Activated CD4-positive, alpha-beta T cell treated with anti-CD3 and anti-CD28 coated beads for 48 hours (primary cell): ENCODE data around the gene ZNF580.

Experiments used
- DNase-seq: peaks from one replicate; pipeline ENCODE4 v3.0.0-alpha.2; 2020

Gene ZNF580

DNA sequence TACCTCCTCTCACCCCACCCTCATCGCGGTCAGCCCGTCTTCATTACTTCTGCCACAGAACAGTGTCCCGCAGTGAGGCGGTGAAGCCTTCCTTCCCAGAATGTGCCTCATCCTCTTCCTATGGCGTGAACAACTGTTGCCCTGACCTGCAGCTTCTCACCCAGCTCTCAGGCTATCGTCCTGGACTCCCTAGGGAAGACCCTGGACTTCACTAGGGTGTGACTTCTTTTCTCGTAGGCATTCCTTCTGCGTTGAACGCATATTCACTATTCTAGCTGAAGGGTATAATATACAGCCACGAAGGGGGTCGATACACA, 34.4 kb upstream of the ZNF580 start:
- no peak for DNase-seq

DNA sequence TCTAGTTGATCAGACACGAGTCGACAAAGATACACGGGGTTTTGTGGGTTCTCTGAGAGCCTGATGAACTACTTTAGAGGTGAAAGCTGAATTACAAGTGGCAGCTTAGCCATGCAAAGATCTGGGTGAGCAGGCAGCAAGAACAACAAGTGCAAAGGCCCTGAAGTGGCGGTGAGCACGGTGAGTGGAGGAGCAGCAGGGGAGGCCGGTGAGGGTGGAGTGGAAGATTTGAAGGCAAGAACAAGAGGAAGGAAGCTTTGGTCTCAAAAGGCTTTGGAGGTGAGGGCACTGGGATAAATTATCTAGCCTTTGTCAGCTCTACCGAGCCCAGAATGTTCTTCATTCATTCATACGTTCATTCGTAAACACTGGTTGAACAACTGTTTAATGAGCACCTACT, 34.0 kb upstream of the ZNF580 start:
- DNase-seq, result no peak

DNA sequence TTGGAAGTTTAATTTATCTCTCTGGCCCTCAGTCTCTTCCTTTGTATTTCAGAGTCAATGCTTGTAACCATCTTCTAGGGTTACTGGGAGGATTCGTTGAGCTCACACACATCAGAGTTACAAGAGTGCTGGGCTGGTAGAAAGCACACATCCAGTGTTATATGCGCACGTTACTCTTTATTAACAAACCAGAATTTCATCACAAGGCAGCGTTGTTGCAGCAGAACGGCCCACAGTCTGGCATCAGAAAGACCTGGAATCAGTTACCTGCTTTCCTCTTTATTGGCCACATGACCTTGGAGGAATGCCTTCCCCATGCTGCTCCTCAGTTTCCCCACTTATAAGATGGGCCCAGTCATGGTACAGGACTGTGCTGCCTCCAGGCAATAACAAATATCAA, 31.5 kb upstream of the ZNF580 start:
- no peak for DNase-seq

DNA sequence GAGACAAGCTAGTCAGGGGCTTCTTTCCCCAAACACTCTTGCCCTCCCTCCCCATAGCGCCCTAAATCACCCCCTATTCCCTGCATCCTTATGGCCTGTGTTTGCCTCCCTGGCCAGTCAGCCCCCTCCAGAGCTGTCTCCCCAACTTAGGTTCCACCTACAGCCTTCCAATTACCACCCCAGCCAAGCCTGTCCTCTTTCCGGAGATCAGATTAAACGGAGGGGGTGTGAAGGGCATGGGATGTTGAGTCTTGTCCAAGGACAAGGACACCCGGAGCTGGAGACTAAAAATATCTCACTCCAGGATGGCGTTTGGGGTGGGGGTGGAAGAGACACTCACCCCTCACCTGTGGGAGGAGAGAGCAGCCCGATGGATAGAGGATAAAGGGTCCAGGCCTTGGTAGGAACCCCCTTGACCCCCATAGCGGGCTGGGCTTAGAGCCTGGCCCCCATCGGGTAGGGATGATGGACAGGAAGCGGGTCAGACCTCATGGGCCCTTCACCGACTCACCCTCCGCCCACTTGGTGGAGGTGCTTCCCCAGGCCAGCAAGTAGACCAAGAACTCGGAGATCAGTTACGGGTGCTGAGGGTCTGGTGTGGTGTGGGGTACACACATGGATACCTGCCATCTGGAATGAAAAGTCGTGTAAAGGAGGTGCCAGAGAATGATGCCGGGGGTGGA, 29.4 kb upstream of the ZNF580 start:
- no peak for DNase-seq

DNA sequence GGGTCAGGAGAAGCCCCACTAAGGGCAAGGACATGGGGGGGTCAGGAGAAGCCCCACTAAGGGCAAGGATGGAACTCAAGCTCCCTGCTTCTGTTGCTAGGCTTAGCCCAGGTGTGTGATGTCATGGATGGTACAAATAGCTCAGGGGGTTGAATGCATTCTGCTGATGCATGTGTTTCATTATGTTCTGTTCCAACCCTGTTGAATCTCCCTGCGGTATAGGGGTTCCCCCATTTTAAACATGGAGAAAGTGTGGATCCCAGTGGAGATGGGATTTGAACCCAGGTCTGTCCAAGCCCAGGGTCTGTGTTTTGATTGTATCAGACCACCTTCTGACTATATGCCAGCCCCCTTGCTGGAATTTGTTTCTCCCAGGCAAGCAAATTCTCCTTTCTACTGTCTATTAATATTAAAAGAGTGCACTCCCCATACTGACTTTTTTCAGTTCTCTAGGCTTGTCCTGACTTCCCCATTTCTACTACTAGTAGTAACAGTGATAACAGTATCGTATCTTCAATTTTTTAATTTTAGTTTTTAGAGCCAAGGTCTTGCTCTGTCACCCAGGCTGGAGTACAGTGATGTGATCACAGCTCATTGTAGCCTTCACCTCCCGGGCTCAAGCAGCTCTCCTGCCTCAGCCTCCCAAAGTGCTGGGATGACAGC, 28.7 kb upstream of the ZNF580 start:
- DNase-seq, result no peak

DNA sequence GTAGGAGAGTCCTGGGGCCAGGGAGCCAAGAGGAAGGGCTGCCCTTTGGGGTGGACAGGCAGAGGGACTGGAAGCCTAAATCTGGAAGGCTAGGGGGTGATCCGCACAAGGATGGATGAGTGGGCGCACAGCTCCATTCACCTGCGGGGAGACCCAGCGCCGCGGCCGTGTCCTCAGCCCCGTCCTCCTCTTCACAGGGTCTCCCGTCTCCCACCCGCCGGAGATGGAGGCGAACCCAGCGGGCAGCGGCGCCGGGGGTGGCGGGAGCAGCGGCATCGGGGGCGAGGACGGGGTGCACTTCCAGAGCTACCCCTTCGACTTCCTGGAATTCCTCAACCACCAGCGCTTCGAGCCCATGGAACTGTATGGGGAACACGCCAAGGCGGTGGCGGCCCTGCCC, 27.4 kb upstream of the ZNF580 start:
- DNase-seq, result no peak

DNA sequence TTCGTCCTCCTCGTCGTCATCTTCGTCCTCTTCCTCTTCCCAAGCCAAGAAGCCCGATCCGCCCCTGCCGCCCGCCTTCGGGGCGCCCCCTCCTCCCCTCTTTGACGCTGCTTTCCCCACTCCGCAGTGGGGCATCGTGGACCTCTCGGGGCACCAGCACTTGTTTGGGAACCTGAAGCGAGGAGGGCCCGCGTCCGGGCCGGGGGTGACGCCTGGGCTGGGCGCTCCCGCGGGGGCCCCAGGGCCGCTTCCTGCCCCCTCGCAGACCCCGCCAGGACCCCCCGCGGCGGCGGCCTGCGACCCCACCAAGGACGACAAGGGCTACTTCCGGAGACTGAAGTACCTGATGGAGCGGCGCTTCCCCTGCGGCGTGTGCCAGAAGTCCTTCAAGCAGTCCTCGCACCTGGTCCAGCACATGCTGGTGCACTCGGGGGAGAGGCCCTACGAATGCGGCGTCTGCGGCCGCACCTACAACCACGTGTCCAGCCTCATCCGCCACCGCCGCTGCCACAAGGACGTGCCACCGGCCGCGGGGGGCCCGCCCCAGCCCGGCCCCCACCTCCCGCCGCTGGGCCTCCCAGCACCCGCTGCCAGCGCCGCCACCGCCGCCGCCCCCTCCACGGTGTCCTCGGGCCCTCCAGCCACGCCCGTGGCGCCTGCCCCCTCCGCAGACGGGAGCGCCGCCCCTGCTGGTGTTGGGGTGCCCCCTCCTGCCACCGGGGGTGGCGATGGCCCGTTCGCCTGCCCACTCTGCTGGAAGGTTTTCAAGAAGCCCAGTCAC, 26.7 kb upstream of the ZNF580 start:
- no peak for DNase-seq

DNA sequence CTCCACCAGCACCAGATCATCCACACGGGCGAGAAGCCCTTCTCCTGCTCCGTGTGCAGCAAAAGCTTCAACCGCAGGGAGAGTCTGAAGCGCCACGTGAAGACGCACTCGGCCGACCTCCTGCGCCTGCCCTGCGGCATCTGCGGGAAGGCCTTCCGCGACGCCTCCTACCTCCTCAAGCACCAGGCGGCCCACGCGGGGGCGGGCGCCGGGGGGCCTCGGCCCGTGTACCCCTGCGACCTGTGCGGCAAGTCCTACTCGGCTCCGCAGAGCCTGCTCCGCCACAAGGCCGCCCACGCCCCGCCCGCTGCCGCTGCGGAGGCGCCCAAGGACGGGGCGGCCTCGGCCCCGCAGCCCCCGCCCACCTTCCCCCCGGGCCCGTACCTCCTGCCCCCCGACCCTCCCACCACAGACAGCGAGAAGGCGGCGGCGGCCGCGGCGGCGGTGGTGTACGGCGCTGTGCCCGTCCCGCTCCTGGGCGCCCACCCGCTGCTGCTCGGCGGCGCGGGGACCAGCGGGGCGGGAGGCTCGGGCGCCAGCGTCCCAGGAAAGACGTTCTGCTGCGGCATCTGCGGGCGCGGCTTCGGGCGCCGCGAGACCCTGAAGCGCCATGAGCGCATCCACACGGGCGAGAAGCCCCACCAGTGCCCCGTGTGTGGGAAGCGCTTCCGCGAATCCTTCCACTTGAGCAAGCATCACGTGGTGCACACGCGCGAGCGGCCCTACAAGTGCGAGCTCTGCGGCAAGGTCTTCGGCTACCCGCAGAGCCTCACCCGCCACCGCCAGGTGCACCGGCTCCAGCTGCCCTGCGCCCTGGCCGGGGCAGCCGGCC, 25.9 kb upstream of the ZNF580 start:
- DNase-seq, result no peak

DNA sequence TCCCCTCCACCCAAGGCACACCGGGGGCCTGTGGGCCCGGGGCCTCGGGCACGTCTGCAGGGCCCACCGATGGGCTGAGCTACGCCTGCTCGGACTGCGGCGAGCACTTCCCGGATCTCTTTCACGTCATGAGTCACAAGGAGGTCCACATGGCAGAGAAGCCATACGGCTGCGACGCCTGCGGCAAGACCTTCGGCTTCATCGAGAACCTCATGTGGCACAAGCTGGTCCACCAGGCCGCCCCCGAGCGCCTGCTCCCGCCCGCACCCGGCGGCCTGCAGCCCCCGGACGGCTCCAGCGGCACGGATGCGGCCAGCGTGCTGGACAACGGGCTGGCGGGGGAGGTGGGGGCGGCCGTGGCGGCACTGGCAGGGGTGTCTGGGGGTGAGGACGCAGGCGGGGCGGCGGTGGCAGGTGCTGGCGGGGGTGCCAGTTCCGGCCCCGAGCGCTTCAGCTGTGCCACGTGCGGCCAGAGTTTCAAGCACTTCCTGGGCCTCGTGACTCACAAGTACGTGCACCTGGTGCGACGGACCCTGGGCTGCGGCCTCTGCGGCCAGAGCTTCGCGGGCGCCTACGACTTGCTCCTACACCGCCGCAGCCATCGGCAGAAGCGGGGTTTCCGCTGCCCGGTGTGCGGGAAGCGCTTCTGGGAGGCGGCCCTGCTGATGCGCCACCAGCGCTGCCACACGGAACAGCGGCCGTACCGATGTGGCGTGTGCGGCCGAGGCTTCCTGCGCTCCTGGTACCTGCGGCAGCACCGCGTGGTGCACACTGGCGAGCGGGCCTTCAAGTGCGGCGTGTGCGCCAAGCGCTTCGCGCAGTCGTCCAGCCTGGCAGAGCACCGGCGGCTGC, 25.0 kb upstream of the ZNF580 start:
- no peak for DNase-seq

DNA sequence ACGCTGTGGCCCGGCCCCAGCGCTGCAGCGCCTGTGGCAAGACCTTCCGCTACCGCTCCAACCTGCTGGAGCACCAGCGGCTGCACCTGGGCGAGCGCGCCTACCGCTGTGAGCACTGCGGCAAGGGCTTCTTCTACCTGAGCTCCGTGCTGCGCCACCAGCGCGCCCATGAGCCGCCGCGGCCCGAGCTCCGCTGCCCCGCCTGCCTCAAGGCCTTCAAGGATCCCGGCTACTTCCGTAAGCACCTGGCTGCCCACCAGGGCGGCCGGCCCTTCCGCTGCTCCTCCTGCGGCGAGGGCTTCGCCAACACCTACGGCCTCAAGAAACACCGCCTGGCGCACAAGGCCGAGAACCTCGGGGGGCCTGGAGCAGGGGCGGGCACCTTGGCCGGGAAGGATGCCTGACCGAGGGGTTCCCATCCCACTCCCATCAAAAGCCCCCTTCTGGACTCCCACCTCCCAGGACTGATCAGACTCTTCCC, 24.4 kb upstream of the ZNF580 start:
- no peak for DNase-seq

DNA sequence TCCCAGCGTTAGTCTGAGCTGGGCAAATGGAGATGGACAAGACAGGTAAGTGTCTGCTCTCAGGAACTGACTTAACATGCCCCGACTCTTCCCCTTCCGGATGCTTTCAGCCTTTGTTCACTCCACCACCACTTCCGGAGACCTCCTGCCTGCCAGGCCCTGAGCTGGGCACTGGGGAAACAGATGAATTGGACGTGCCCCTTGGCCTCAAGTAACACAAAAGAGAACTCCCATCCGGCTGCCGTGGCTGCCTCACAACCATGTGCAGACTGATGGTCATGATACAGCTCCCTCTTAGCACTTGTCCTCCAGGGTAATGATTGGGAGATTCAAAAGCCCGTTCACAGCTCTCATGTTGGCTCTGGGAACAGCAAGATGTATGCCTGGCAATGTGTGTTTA, 23.4 kb upstream of the ZNF580 start:
- no peak for DNase-seq

DNA sequence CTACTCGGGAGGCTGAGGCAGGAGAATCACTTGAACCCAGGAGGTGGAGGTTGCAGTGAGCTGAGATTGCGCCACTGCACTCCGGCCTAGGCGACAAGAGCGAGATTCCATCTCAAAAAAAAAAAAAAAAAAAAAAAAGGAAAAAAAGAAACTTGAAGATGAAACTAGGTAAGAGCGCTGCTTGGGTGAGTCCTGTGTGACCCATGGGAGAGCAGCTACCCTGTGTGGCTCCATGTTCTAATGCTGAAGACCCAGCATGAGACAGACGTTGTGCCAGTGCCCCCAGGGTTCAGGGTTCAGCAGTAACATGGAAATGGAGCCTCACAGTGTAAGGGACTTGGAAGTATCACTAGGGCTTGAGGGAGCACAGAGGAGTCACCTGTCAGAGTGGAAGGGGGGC, 22.4 kb upstream of the ZNF580 start:
- DNase-seq, result no peak

DNA sequence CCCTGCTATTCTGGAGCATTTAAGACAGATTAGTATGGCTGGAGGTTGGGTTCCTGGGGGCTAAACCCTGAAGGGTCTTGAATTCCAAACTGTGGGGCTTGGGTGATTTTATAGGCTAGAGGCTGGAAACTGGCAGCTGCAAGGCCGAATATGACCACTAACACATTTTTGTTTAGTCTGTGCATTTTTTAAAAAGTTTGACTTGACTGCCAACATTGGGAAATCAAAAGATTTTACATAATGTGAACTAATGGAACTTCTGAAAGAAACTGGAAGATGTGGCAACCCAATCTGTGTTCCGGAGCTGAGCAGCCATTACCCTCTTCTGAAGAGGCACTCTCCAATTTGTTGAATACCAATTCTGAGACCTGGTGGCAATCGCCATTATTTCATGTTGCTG, 21.5 kb upstream of the ZNF580 start:
- DNase-seq, result no peak

DNA sequence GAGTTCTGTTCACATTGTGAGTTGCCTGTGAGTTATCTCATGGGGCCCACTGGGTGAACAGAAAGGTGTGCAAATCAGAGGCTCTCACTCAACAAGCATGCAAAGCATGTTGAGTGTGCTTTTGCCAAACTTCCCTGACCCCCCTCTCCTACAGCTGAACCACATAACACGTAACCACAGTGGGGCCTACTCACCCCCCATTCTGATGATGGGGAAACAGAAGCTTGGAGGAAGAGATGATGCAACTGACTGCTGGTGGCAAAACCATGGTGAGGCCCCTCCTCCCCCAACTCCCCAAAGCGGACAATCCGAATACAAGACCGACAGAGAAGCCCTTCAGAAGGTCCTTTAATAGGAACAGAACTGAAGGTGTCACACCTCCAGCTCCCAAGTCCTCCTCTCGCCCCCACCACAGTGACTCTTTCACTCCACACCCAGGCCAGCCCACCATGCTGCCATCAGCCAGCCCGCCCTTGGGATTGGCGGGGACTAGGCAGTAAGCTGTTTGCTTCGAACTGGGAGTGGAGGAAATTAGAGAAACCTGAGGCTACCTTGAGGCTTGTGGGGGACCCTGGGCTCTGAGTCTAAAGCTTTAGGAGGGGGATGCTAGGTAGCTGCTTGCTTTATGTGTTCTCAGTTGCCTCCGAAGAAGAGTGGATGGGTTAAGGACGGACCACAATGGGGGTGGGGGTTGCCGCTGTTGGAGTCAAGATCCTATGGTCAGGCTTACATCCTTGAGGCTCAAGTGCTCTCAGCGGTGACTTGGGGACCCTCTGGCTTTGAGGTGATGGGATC, 20.2 kb upstream of the ZNF580 start:
- DNase-seq, result peak; percentile 42

DNA sequence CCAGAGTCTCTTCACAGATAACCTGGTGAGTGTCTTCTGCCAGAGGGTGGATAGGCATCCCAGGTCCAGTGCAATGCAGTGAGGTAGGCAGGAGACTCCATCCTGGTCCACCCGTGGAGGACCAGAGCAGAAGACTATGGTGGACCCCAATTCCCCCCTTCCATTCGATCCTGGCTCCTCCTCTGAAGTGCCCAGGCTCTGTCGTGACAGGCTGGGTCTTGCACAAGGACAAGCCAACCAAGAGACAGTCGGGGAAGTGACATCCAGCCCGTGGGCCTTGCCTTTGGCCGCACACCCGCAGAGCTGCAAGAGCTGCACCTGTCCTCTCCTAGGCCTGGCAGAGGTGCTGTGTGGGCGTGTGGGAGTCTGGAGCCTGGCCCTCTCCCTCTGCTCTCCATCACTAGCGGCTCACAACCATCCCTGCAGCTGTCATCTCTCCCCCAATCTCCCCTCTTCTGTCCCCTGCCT, 19.6 kb upstream of the ZNF580 start:
- no peak for DNase-seq

DNA sequence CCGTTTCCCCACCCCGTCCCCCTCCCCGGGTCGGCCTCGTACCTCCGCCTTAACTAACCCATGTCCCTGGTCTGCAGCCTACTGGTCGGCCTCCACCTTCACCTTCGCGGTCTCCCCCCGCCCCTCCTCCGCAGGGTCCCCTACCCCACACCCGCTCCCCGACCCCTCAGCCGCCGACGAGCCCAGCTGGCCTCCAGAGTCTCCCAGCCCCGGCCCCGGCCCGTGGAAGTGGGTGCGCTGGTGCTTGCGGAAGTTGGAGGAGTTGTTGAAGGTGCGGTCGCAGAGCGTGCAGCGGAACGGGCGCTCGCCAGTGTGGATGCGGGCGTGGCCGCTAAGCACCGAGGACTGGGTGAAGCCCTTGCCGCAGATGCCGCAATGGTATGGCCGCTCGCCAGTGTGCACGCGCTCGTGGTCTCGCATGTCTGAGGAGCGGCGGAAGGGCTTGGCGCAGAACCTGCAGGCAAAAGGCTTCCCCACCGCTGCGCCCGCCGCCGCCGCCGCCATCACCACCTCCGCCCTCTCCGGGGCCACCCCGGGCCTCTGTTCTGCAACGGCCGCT, 19.1 kb upstream of the ZNF580 start:
- no peak for DNase-seq

DNA sequence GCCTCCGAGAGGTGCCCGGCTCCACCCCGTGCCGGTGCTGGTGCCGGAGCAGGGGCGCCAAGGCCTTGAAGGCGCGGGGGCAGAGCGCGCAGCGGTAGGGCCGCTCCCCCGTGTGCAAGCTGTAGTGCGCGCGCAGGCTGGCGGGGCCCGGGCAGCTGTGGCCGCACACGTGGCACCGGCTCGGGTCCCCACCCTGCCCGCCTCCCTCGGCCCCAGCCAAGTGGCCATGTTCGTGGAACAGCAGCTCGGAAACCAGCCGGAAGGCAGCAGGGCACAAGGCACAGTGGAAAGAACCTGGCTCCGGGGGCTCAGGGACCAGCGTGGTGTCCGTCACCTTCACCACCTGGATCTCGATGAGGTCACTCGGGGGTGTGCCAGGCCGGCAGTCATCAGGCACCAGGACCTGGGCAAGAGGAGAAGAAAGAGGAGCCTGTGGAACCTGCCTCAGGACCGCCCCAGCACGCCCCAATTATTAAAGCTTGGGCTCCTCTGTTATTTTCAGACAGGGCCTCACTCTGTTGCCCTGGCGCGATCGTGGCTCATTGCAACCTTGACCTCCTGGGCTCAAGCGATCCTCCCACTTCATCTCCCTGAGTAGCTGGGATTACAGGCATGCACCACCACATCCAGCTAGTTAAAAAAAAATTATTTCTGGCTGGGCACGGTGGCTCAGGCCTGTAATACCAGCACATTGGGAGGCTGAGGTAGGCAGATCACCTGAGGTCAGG, 18.4 kb upstream of the ZNF580 start:
- DNase-seq, result no peak

DNA sequence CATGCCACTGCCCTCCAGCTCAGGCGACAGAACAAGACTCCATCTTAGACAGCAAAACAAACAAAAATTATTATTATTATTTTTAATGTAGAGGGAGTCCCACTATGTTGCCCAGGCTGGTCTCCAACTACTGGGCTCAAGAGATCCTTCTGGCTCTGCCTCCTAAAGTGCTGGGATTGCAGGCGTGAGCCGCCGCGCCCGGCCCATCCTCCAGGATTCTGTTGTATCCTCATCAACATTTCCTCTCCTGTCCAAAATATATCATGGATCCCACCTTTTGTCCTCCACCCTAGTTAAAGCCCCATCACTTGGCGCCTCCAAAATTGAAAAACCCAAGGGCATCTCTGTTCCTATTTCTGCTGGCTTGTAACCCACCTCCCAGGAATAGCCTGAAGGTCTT, 17.7 kb upstream of the ZNF580 start:
- no peak for DNase-seq

DNA sequence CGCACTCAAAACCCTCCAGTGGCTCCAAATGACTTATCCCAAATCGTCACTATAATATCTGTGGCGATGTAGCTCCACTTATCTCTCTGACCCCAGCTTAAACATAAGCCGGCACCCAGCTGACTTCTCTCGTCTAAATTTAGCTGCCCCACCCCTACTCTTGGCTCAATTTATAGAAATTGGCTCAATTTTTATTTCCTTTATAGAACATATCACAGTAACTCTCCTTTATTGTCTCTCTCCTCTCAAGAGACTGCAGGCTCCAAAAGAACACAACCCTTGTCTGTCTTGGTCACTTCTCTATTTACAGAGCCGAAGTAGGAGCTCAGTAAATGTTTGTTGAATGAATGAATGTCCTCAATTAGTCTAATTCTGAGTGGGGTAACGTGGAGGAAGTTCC, 17.2 kb upstream of the ZNF580 start:
- no peak for DNase-seq
